GM13977 (cell line): Measurements from ENCODE around the gene HOXD9.

Experiments used
- DNase-seq: peaks from one replicate; pipeline ENCODE4 v3.0.0; 2012; ENCODE audit warnings: low spot score
- CTCF ChIP-seq: IDR thresholded peaks from 2 replicates; pipeline ENCODE4 v1.5.1; 2012; ENCODE audit warnings: mild to moderate bottlenecking, control low read depth; ENCODE audit not compliant: insufficient read depth; ENCODE audit errors: extremely low read depth, missing control alignments
- in situ Hi-C: fragments of 300-500 bp; cut with MboI; formaldehyde crosslinking; loops from one replicate; pipeline ENCODE4 v1.12.0; 2022; ENCODE audit warnings: low sequenced_read_pairs, low pct_unique_long_range_greater_than_20kb, mixed read lengths, inconsistent platforms; ENCODE audit not compliant: unreplicated experiment

HOXD9 gene

DNA sequence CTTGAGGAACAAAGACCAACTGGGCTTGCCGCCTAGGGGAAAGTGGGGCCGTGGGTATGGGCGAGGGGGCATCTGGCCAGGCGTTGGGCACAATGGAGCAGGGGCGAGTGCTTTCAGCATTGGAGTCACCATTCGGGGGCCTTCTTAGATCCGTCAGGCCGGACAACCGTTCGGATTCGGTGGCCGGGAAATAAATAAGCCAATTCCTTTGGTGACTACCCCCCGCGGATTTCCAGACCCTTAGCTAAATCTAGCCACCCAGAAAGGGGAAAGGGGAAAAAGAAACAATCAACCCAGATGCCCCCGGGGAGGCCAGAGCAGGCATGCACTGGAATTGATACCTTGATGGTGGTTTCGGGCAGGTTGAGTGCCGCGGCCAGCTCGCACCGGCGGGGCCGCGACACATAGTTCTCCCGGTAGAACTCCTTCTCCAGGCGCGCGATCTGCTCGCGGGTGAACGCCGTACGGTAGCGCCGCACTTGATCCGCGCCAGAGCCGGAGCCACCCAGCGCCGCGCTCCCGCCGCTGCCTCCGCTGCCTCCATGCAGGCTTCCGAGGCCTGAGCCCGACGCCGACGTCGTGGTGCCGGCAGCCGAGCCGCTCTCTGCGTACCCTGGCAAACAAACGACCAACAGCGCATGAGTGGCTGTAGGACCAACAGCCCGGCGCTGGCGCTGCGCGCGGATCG is 40.5 kb upstream of the HOXD9 start:
- in situ Hi-C loops = loop anchor here (25.0 kb wide), 2 partner anchors 395 to 1745 kb away; partner anchors contain the start of gene SP9

DNA sequence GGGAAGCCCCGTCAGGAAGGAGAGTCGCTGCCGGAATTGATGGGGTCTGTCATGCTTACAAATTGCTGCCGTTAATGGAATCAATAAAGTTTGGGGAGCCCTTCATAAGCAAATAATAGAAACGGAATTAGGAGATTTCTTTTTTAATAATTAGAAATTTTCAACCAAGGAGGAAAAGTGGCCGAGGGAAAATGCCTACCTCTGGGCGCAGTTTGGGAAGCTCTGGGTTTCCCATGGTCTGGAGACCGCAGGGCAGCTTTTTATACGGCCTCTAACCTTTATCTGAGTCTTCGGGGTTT is 40.0 kb upstream of the HOXD9 start:
- no peak for DNase-seq
- no peak for TF ChIP-seq CTCF
- in situ Hi-C loops = loop anchor here (25.0 kb wide), 2 partner anchors 395 to 1745 kb away; partner anchors contain the start of gene SP9

More for the DNA sequence above, 40.5 kb upstream of the HOXD9 start:
- TF ChIP-seq CTCF = no peak
- peak; percentile 41 for DNase-seq

- peak; percentile 19 for DNase-seq
- in situ Hi-C loops = loop anchor here (25.0 kb wide), 2 partner anchors 396 to 1746 kb away; partner anchors contain the start of gene SP9
- no peak for TF ChIP-seq CTCF
Observed at GRCh38 chr2:176082824-176083751, 39.4 kb upstream of the HOXD9 start.

DNA sequence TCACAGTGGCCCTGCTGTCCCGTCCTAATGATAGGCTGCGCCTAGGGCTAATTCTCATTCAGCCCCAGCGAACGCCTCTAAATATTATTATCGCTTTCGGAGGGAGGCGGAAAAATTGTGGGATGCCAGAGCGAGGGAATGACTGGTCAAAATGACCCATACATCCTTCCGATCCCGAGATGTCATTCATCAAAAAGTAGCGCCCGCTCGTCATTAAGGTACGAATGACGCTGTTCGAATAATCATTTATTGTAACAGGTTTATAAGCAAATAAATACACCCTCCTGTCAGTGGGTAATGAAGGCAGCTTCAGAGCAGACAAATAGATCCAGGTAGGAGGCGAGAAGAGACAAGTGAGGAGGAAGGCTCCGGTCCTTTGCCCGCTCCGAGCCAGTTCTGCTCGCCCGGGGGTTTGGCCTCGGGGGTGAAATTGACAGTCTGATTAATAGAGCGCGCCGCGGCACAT is 38.7 kb upstream of the HOXD9 start, which contains the start of gene EVX2:
Gene EVX2 (minus strand): TSS at position 167 of the 466 bp plus-strand sequence. CDS start 186 bp downstream, outside the sequence.
- no peak for TF ChIP-seq CTCF
- in situ Hi-C loops = loop anchor here (25.0 kb wide), 2 partner anchors 397 to 1747 kb away; partner anchors contain the start of gene SP9
- DNase-seq = peak; percentile 27

DNA sequence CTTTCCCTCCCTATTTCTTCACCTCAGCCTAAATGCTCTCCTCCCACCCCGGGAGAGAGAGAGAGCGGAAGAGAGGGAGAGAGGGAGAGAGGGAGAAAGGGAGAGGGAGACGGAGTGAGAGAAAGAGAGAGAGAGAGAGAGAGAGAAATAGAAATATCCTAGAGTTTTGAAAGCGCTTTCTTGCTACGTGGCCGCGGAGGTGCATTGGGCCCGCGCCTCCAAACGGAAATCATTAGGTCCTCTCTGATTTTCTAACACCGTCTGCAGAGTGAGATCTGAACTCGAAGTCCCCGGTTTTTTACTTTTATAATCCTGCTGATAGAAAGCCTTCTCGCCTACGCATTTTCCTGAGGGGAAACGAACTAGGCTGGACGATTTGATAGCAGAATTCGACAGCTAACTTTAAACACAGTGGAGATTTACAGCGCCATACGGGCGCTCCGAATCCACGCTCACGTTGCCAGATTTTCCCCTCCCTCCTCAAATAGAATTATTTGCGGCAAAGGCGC is 37.9 kb upstream of the HOXD9 start:
- TF ChIP-seq CTCF = no peak
- in situ Hi-C loops = loop anchor here (25.0 kb wide), 2 partner anchors 397 to 1747 kb away; partner anchors contain the start of gene SP9
- DNase-seq = peak; percentile 21
